Cardiac fibroblast (primary cell): ENCODE results near the gene RUVBL1.
A peak's percentile ranks its signal among the peaks of the same experiment; 100 is the strongest.

Experiments
- DNase-seq, 2 donors: peaks; one replicate each; pipeline versions ENCODE4 v3.0.0 to v3.0.0-alpha.2; 2010; ENCODE audit warnings: low read depth in 2 of 2
- H3K4me3 ChIP-seq, 2 donors: replicated peaks in 1 of 2; 1 replicate in 1 of 2; 2 replicates in 1 of 2; pipeline ENCODE4 v1.5.1; 2011; ENCODE audit warnings: low read depth in 2 of 2, low read length in 2 of 2, mild to moderate bottlenecking in 2 of 2, moderate library complexity in 1 of 2
- TF ChIP-seq, protein P1 (sequence below): IDR thresholded peaks from one replicate; pipeline ENCODE4 v1.5.1; 2011; ENCODE audit warnings: low read depth, mild to moderate bottlenecking, low read length, inconsistent platforms

Gene RUVBL1

GRCh38 chr3:128143496-128143895 is 19.9 kb upstream of the RUVBL1 start:
- no peak for DNase-seq
- TF ChIP-seq, protein P1, sequence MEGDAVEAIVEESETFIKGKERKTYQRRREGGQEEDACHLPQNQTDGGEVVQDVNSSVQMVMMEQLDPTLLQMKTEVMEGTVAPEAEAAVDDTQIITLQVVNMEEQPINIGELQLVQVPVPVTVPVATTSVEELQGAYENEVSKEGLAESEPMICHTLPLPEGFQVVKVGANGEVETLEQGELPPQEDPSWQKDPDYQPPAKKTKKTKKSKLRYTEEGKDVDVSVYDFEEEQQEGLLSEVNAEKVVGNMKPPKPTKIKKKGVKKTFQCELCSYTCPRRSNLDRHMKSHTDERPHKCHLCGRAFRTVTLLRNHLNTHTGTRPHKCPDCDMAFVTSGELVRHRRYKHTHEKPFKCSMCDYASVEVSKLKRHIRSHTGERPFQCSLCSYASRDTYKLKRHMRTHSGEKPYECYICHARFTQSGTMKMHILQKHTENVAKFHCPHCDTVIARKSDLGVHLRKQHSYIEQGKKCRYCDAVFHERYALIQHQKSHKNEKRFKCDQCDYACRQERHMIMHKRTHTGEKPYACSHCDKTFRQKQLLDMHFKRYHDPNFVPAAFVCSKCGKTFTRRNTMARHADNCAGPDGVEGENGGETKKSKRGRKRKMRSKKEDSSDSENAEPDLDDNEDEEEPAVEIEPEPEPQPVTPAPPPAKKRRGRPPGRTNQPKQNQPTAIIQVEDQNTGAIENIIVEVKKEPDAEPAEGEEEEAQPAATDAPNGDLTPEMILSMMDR: no peak
- no peak overlapping the region for H3K4me3 ChIP-seq

DNA sequence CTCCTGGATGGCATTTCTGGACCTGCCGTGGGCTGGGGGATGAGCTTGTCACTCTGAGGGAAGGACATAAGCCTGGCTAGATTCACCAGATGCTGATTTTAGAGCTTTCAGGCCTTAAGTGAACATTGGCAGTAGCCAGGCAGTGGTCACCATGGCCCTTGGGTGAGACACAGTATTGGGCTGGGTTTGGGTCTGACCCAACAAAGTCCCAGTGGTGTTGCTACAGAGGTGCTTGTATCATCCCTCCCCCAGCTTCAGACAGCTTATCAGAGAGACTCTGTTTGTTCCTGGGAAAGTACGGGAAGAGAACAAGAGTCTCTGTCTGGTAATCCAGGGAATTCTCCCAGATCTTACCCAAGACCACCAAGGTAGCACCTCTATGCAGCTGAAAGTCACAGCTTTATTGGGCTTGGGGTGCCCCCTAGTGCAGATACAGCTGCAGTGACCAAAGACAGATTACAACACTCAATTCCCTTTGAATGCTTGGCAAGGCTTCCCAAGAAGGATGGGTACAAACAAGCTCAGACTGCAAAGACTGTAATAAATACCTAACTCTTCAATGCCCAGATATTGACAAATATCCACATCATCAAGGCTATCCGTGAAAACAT is 9.8 kb upstream of the RUVBL1 start:
- no peak overlapping the region for H3K4me3 ChIP-seq
- TF ChIP-seq, protein P1: peak; percentile 71
- peak; percentile 74 to 82 for DNase-seq

GRCh38 chr3:128131897-128132646 is 8.5 kb upstream of the RUVBL1 start:
- no peak overlapping the region for H3K4me3 ChIP-seq
- TF ChIP-seq, protein P1: no peak
- no peak for DNase-seq

- DNase-seq: no peak
- TF ChIP-seq, protein P1: no peak
- no peak overlapping the region for H3K4me3 ChIP-seq
Observed at GRCh38 chr3:128128251-128128650, 4.6 kb upstream of the RUVBL1 start.

DNA sequence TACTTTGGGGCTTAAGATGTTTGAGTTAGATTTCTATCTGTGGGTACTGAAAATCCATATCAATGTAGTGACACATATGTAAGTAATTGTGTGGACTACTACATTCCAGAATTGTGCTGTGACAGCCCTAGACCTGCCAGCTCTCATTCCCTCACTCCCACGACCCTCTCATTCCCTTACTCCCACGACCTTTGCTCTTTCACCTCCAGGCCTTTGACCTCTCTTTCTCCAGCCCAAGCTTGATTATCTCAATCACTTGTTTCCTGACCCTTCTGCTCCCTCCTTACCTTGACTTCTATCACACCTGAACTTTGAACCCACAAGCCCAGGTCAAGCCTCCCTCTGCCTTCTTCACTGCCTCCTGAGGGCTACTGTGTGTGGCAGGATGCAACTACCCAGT is 3.6 kb upstream of the RUVBL1 start:
- H3K4me3 ChIP-seq: no peak overlapping the region
- TF ChIP-seq, protein P1: no peak
- DNase-seq: no peak

GRCh38 chr3:128123156-128123537 is 465 bp downstream of the RUVBL1 start:
- no peak for DNase-seq
- peak overlapping the region; percentile 100 for H3K4me3 ChIP-seq
- TF ChIP-seq, protein P1: no peak
